Kidney (tissue), 14 donors: ENCODE results near the gene TRIM62. TPM values are rescaled to one million over a fixed set of nuclear protein-coding genes. Genes with fewer than 3 reads are reported as not detected.

Experiments used
- DNase-seq, 5 donors: peaks; one replicate each; pipeline ENCODE4 v3.0.0-alpha.2; 2013 to 2020
- FAIRE-seq: peaks from 2 replicates; lab custom pipeline; 2012; peaks lifted over from hg19 to GRCh38; lab: Jason Lieb, UNC
- H3K27ac ChIP-seq, 2 donors: one replicate each; pipeline ENCODE4 v1.7.0; 2013; ENCODE audit warnings: low read depth in 2 of 2, low read length in 2 of 2, inconsistent platforms in 1 of 2
- H3K27me3 ChIP-seq: one replicate; pipeline ENCODE4 v1.7.1; 2013; ENCODE audit warnings: low read length, inconsistent platforms; ENCODE audit not compliant: control insufficient read depth, insufficient read depth
- H3K36me3 ChIP-seq, 3 donors: one replicate each; pipeline versions ENCODE4 v1.7.0 to v1.7.1; 2013; ENCODE audit warnings: low read length in 3 of 3, control low read depth in 1 of 3, inconsistent platforms in 1 of 3; ENCODE audit not compliant: insufficient read depth in 3 of 3, control insufficient read depth in 2 of 3
- H3K4me1 ChIP-seq, 3 donors: one replicate each; pipeline versions ENCODE4 v1.7.0 to v1.7.1; 2013; ENCODE audit warnings: low read length in 3 of 3, inconsistent platforms in 1 of 3, low read depth in 1 of 3; ENCODE audit not compliant: control insufficient read depth in 2 of 3, insufficient read depth in 2 of 3
- H3K4me3 ChIP-seq, 3 donors: one replicate each; pipeline versions ENCODE4 v1.7.0 to v1.8.1; 2013; ENCODE audit warnings: low read length in 3 of 3, control low read depth in 1 of 3, inconsistent platforms in 1 of 3
- H3K9ac ChIP-seq, 3 donors: one replicate each; pipeline versions ENCODE4 v1.7.0 to v1.7.1; 2013; ENCODE audit warnings: low read length in 3 of 3, control low read depth in 1 of 3, inconsistent platforms in 1 of 3
- H3K9me3 ChIP-seq, 3 donors: one replicate each; pipeline versions ENCODE4 v1.7.0 to v1.7.1; 2013; ENCODE audit warnings: low read length in 3 of 3, control low read depth in 1 of 3, inconsistent platforms in 1 of 3; ENCODE audit not compliant: control insufficient read depth in 2 of 3, insufficient read depth in 1 of 3
- CTCF ChIP-seq: IDR thresholded peaks from 3 replicates; pipeline ENCODE4 v1.5.1; 2012; ENCODE audit warnings: mild to moderate bottlenecking, moderate library complexity, borderline replicate concordance; ENCODE audit not compliant: insufficient read depth; ENCODE audit errors: extremely low read depth
- intact Hi-C: fragments of 100-400 bp; cut with DNase I; formaldehyde crosslinking; loops from one replicate; pipeline ENCODE4 v1.11.1; 2022
- polyA plus RNA-seq: library from polyadenylated mRNA; stranded (reverse); fragments of 350-450 nt; fragmentation: Illumina TruSeq; extraction: RNeasy Lipid Tissue Mini Kit (QIAGEN cat#74804); gene quantifications from one replicate; pipeline ENCODE4 v1.2.3, GENCODE V29; 2014; ENCODE audit warnings: low read depth, low replicate concordance; ENCODE audit not compliant: insufficient read depth
- total RNA-seq: library from RNA; stranded (reverse); fragmentation: NEBNext Ultra II Directional; extraction: Animal tissue kit (Norgen Biotek cat#: 25700); gene quantifications from one replicate; pipeline ENCODE4 v1.2.1, GENCODE V29; 2021
- donor health status: control.
- donor health status: control.
- donor health status: control.
- donor health status: control.
- donor health status: control.
- donor health status: DM: yes; HTN: yes; CAD: no.
- donor health status: Normal renal cell carcinoma (clear cell type).

Gene TRIM62
- total and polyA plus RNA-seq, 2 donors from 2014 or later = 3.2 to 6.2 TPM

DNA sequence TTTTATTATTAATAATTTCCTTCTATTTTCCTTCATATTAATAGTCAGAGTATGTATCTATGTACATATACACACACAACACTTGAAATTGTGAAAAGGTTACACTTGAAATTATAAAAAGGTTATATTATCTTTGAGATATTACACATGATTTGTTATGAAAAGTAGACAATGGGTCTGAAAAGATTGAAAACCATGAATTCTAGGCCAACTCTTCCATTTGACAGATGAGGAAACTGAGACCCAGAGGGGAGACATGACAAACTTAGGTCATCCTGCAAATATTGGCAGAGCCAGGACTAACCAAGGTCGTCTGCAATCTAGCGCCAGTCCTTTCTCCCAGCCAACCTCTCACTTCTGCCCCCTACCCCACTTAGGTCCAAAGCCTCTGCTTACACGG, 33.2 kb downstream of the TRIM62 start:
- TF ChIP-seq CTCF = no peak
- H3K36me3 ChIP-seq = peaks cover 0 to 4% (median 3%) of the 10 kb centered on the region in 3 donors
- peaks cover 0 to 3% (median 0%) of the 10 kb centered on the region in 3 donors for H3K4me1 ChIP-seq
- H3K9me3 ChIP-seq = no peaks in the 10 kb centered on the region
- intact Hi-C loops = no loop called here
- FAIRE-seq (no peak), DNase-seq (no peak)
- H3K27ac ChIP-seq = no peak overlapping the region
- H3K27me3 ChIP-seq = no peaks in the 10 kb centered on the region
- no peak overlapping the region for H3K4me3 ChIP-seq
- no peak overlapping the region for H3K9ac ChIP-seq

- H3K4me1 ChIP-seq = no peaks in the 10 kb centered on the region
- FAIRE-seq = no peak
- no peak overlapping the region for H3K9ac ChIP-seq
- no peak for TF ChIP-seq CTCF
- H3K9me3 ChIP-seq = no peaks in the 10 kb centered on the region
- DNase-seq = no peak
- intact Hi-C loops = no loop called here
- H3K36me3 ChIP-seq = peaks cover 0 to 4% (median 3%) of the 10 kb centered on the region in 3 donors
- no peaks in the 10 kb centered on the region for H3K27me3 ChIP-seq
- no peak overlapping the region for H3K27ac ChIP-seq
- no peak overlapping the region for H3K4me3 ChIP-seq
Measured at GRCh38 chr1:33147997-33148314, 33.9 kb downstream of the TRIM62 start.

GRCh38 chr1:33147275-33147996, 34.4 kb downstream of the TRIM62 start:
- Histone ChIP-seq H3K9ac (no peak overlapping the region), H3K36me3 (peaks cover 0 to 4% (median 3%) of the 10 kb centered on the region in 3 donors), H3K4me3 (no peak overlapping the region), H3K27ac (no peak overlapping the region), H3K4me1 (no peaks in the 10 kb centered on the region), H3K9me3 (no peaks in the 10 kb centered on the region), H3K27me3 (no peaks in the 10 kb centered on the region)
- DNase-seq = no peak
- FAIRE-seq = no peak
- intact Hi-C loops = no loop called here
- TF ChIP-seq CTCF = no peak
